Keratinocyte (primary cell): Measurements from ENCODE around the gene STK35. TPM values are rescaled to one million over a fixed set of nuclear protein-coding genes. Genes with fewer than 3 reads are reported as not detected.

Source experiments
- DNase-seq: peaks from one replicate; pipeline ENCODE4 v3.0.0-alpha.2; 2011; ENCODE audit warnings: low read depth, missing footprints, low spot score
- FAIRE-seq: peaks from 2 replicates; lab custom pipeline; 2011; peaks lifted over from hg19 to GRCh38; lab: Jason Lieb, UNC
- H2AFZ ChIP-seq: 2 replicates; pipeline ENCODE4 v1.6.0; 2012; ENCODE audit warnings: low read length, control low read depth, inconsistent platforms; ENCODE audit not compliant: control insufficient read depth
- H3K27ac ChIP-seq: 2 replicates; pipeline ENCODE4 v1.5.1; 2011; ENCODE audit warnings: low read length; ENCODE audit not compliant: control insufficient read depth, insufficient read depth
- H3K27me3 ChIP-seq: 3 replicates; pipeline ENCODE4 v1.6.0; 2011; ENCODE audit warnings: low read length; ENCODE audit not compliant: control insufficient read depth, insufficient read depth; ENCODE audit errors: extremely low read depth
- H3K36me3 ChIP-seq, 2 experiments: 2 replicates in 1 of 2; 3 replicates in 1 of 2; pipeline ENCODE4 v1.5.1; 2011; ENCODE audit warnings: low read length in 2 of 2, mild to moderate bottlenecking in 1 of 2; ENCODE audit not compliant: control insufficient read depth in 2 of 2, insufficient read depth in 2 of 2; ENCODE audit errors: extremely low read depth in 1 of 2
- H3K4me1 ChIP-seq: 3 replicates; pipeline ENCODE4 v1.5.1; 2011; ENCODE audit warnings: low read length; ENCODE audit not compliant: control insufficient read depth, insufficient read depth; ENCODE audit errors: extremely low read depth
- H3K4me2 ChIP-seq: 3 replicates; pipeline ENCODE4 v1.6.0; 2011; ENCODE audit warnings: low read depth, low read length; ENCODE audit not compliant: control insufficient read depth, insufficient read depth; ENCODE audit errors: extremely low read depth
- H3K4me3 ChIP-seq, 3 experiments: fragments of 200-600 bp in 1 of 3; sonication (generic) in 1 of 3; 2 replicates in 2 of 3; 3 replicates in 1 of 3; pipeline ENCODE4 v1.5.1; 2011 to 2016; ENCODE audit warnings: low read length in 3 of 3, mild to moderate bottlenecking in 3 of 3, control low read depth in 2 of 3, inconsistent platforms in 1 of 3, low read depth in 1 of 3, mixed read lengths in 1 of 3, mixed run types in 1 of 3, moderate library complexity in 1 of 3; ENCODE audit not compliant: control insufficient read depth in 2 of 3, insufficient read depth in 2 of 3; ENCODE audit errors: extremely low read depth in 1 of 3
- H3K79me2 ChIP-seq: 2 replicates; pipeline ENCODE4 v1.6.0; 2012; ENCODE audit warnings: low read length; ENCODE audit not compliant: control insufficient read depth, insufficient read depth
- H3K9ac ChIP-seq: 3 replicates; pipeline ENCODE4 v1.6.0; 2011; ENCODE audit warnings: low read length; ENCODE audit not compliant: control insufficient read depth, insufficient read depth; ENCODE audit errors: extremely low read depth
- H3K9me1 ChIP-seq: 3 replicates; pipeline ENCODE4 v1.6.0; 2011; ENCODE audit warnings: low read length; ENCODE audit not compliant: control insufficient read depth, insufficient read depth; ENCODE audit errors: extremely low read depth
- H3K9me3 ChIP-seq: 2 replicates; pipeline ENCODE4 v1.5.1; 2012; ENCODE audit warnings: low read depth, low read length; ENCODE audit not compliant: control insufficient read depth
- H4K20me1 ChIP-seq: 3 replicates; pipeline ENCODE4 v1.6.0; 2011; ENCODE audit warnings: low read length; ENCODE audit not compliant: control insufficient read depth, insufficient read depth; ENCODE audit errors: extremely low read depth
- CTCF ChIP-seq, 3 experiments: IDR thresholded peaks in 1 of 3; conservative IDR thresholded peaks in 1 of 3; optimal IDR thresholded peaks in 1 of 3; 2 replicates in 2 of 3; 3 replicates in 1 of 3; pipeline versions ENCODE3 to v1.5.1; 2011; ENCODE audit warnings: low read length in 3 of 3, mild to moderate bottlenecking in 3 of 3, moderate library complexity in 2 of 3, control low read depth in 1 of 3, inconsistent platforms in 1 of 3; ENCODE audit not compliant: insufficient read depth in 2 of 3; ENCODE audit errors: extremely low read depth in 1 of 3
- EZH2 ChIP-seq: IDR thresholded peaks from one replicate; pipeline ENCODE4 v1.6.1; 2012; ENCODE audit warnings: inconsistent platforms, mild to moderate bottlenecking, low read length, moderate library complexity
- dilution Hi-C: fragments of 300-500 bp; cut with MboI; formaldehyde crosslinking; loops from one replicate; pipeline ENCODE4 v1.7.0; 2020; ENCODE audit warnings: low sequenced_read_pairs; ENCODE audit not compliant: extremely low pct_ligation_motif_present
- polyA plus RNA-seq, 5 experiments: library from polyadenylated mRNA; depleted of rRNA in 3 of 5; stranded (reverse) in 3 of 5; stranded (forward) in 1 of 5; unstranded in 1 of 5; fragments of >200 nt; gene quantifications; 1 replicate in 1 of 5; 2 replicates in 3 of 5; 3 replicates in 1 of 5; pipeline versions ENCODE4 v1.2.1 to v1.2.3, GENCODE V29; 2011 to 2012; ENCODE audit warnings: missing spikeins in 2 of 5, low read depth in 1 of 5, low replicate concordance in 1 of 5

STK35 gene
- polyA plus RNA-seq, 1 donor (not counting 4 experiments of a cell fraction or from before 2014, with no cell fraction given), result 6.5 TPM

GRCh38 chr20:2065099-2065498, 36.5 kb upstream of the STK35 start:
- H3K9me3 ChIP-seq, result no peaks in the 10 kb centered on the region
- H3K4me3 ChIP-seq, result no peak overlapping the region
- H3K9ac ChIP-seq, result no peak overlapping the region
- H3K27ac ChIP-seq, result no peak overlapping the region
- no peaks in the 10 kb centered on the region for H3K4me1 ChIP-seq
- H3K9me1 ChIP-seq, result no peaks in the 10 kb centered on the region
- H4K20me1 ChIP-seq, result no peaks in the 10 kb centered on the region
- H2AFZ ChIP-seq, result no peak overlapping the region
- H3K27me3 ChIP-seq, result no peaks in the 10 kb centered on the region
- H3K79me2 ChIP-seq, result no peaks in the 10 kb centered on the region
- H3K4me2 ChIP-seq, result no peak overlapping the region
- DNase-seq, result no peak
- H3K36me3 ChIP-seq, result no peaks in the 10 kb centered on the region
- dilution Hi-C loops, result no loop called here
- peak; percentile 69 for FAIRE-seq
- TF ChIP-seq EZH2 (no peak), CTCF (optimal IDR thresholded peaks at IDR 0.05 in 1 of 3, IDR thresholded peaks at IDR 0.05 in 1 of 3, conservative IDR thresholded peaks at IDR 0.05 in 1 of 3; ENCODE audit: extremely low read depth in 1 of 3, insufficient read depth in 2 of 3, low read length in 3 of 3) (no peak)

DNA sequence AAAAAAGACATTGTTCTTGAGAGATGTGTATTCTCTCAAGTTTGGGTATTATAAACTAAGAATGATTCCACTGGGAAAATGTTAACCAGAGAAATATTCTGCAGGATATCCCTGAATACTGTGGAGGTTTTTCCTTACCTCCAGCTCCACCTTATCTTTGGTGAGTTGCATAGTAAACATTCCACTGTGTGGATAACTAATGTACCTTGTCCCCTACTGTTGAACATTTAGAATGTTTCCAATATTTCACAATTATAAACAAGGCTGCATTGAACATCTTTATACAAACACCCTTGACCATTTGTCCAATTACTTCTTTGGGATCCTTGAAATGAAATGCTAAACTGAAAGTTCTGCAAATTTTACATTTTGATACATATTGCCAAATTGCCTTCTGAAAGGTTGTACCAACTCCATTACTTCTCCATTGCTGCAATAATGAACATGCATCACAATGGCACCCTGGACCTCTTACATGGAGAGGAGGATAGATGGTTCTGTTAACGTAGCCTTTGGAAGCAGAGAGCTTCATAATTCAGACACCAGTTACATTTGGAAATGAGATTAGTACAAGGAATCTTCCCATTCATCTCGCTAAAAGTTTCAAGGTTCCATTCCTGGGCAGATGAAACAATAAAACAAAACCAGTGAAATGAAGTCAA, 35.0 kb upstream of the STK35 start:
- Histone ChIP-seq H3K27me3 (no peaks in the 10 kb centered on the region), H3K9ac (no peak overlapping the region), H3K9me1 (no peaks in the 10 kb centered on the region), H2AFZ (no peak overlapping the region), H3K27ac (no peak overlapping the region), H3K79me2 (no peaks in the 10 kb centered on the region), H3K4me1 (no peaks in the 10 kb centered on the region), H4K20me1 (no peaks in the 10 kb centered on the region), H3K4me3 (no peak overlapping the region), H3K4me2 (no peak overlapping the region), H3K9me3 (no peaks in the 10 kb centered on the region), H3K36me3 (no peaks in the 10 kb centered on the region)
- no peak for DNase-seq
- dilution Hi-C loops, result no loop called here
- TF ChIP-seq EZH2, result no peak
- no peak for TF ChIP-seq CTCF (optimal IDR thresholded peaks at IDR 0.05 in 1 of 3, IDR thresholded peaks at IDR 0.05 in 1 of 3, conservative IDR thresholded peaks at IDR 0.05 in 1 of 3; ENCODE audit: extremely low read depth in 1 of 3, insufficient read depth in 2 of 3, low read length in 3 of 3)
- FAIRE-seq, result no peak
